Measurements from ENCODE around the gene ARF1.

Gene ARF1

GRCh38 chr1:228145463-228146416 is 63.2 kb downstream of the ARF1 start:
- no peak for DNase-seq (ENCODE audit: low read depth)
- TF ChIP-seq POLR2A (IDR thresholded peaks at IDR 0.05; ENCODE audit: extremely low read depth, insufficient read length) (no peak), CTCF (IDR thresholded peaks at IDR 0.05; ENCODE audit: low read depth, low read length) (no peak), MYC (IDR thresholded peaks at IDR 0.05; ENCODE audit: low read depth, low read length) (no peak), MAX (IDR thresholded peaks at IDR 0.05; ENCODE audit: low read depth, low read length) (no peak)
- no peak overlapping the region for H3K4me3 ChIP-seq (ENCODE audit: low read depth, low read length)

DNA sequence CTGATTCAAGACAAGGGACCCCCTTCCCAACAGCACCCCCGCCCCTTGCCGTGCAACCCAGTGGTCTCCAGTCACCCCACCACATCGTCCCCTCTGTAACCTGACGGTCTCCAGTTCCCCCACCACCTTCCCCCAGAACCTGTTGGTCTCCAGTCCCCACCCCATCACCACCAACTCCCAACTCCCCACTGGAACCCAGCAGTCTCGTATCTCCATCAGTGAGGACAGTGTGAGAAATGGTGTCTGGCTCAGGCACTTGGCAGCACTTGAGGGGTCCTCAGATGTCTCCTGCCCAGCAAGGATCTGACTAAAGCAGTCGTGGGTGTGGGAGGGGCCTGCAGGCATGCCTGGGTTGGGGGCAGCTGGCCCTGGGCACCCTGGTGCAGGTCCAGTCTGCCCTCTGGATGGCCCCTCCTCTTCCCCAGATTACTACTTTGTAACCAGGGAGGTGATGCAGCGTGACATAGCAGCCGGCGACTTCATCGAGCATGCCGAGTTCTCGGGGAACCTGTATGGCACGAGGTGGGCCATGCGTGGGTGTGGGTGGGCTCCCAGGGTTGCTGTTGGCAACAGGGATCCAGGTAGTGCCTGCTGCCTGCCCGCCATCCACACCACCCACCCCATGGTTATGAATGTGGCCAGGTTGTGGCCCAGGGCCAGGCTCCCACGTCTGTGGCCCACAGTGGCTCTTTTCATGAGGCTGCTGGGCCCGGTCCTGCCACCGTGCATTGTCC is 64.1 kb downstream of the ARF1 start:
- H3K4me3 ChIP-seq (ENCODE audit: low read depth, low read length): no peak overlapping the region
- DNase-seq (ENCODE audit: low read depth): no peak
- TF ChIP-seq POLR2A (IDR thresholded peaks at IDR 0.05; ENCODE audit: extremely low read depth, insufficient read length): no peak
- TF ChIP-seq MYC (IDR thresholded peaks at IDR 0.05; ENCODE audit: low read depth, low read length): no peak
- TF ChIP-seq MAX (IDR thresholded peaks at IDR 0.05; ENCODE audit: low read depth, low read length): no peak
- no peak for TF ChIP-seq CTCF (IDR thresholded peaks at IDR 0.05; ENCODE audit: low read depth, low read length)

DNA sequence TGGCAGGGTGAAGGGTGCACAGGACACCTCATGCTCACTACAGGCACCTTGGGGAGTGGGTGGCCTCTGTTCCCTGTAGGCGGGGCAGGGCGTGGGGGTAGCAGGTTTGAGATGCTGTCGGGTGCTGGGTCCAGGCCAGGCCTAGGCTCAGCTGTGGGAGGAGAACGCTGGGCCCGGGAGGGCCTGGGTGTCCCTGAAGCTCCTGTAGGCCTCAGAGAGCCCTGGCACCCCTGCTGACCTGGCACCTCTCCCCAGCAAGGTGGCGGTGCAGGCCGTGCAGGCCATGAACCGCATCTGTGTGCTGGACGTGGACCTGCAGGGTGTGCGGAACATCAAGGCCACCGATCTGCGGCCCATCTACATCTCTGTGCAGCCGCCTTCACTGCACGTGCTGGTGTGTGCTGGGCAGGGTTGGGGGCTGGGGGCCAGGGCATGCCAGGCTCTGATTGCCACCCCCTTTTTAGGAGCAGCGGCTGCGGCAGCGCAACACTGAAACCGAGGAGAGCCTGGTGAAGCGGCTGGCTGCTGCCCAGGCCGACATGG is 64.7 kb downstream of the ARF1 start:
- no peak for DNase-seq (ENCODE audit: low read depth)
- H3K4me3 ChIP-seq (ENCODE audit: low read depth, low read length): no peak overlapping the region
- TF ChIP-seq MAX (IDR thresholded peaks at IDR 0.05; ENCODE audit: low read depth, low read length) (no peak), POLR2A (IDR thresholded peaks at IDR 0.05; ENCODE audit: extremely low read depth, insufficient read length) (no peak), MYC (IDR thresholded peaks at IDR 0.05; ENCODE audit: low read depth, low read length) (no peak), CTCF (IDR thresholded peaks at IDR 0.05; ENCODE audit: low read depth, low read length) (no peak)

GRCh38 chr1:228147768-228148167 is 65.3 kb downstream of the ARF1 start:
- no peak for TF ChIP-seq POLR2A (IDR thresholded peaks at IDR 0.05; ENCODE audit: extremely low read depth, insufficient read length)
- TF ChIP-seq MYC (IDR thresholded peaks at IDR 0.05; ENCODE audit: low read depth, low read length): no peak
- no peak for TF ChIP-seq CTCF (IDR thresholded peaks at IDR 0.05; ENCODE audit: low read depth, low read length)
- no peak for TF ChIP-seq MAX (IDR thresholded peaks at IDR 0.05; ENCODE audit: low read depth, low read length)
- DNase-seq (ENCODE audit: low read depth): no peak
- H3K4me3 ChIP-seq (ENCODE audit: low read depth, low read length): no peak overlapping the region

GRCh38 chr1:228148196-228148861 is 65.8 kb downstream of the ARF1 start:
- no peak for DNase-seq (ENCODE audit: low read depth)
- no peak for TF ChIP-seq MYC (IDR thresholded peaks at IDR 0.05; ENCODE audit: low read depth, low read length)
- no peak for TF ChIP-seq POLR2A (IDR thresholded peaks at IDR 0.05; ENCODE audit: extremely low read depth, insufficient read length)
- no peak for TF ChIP-seq MAX (IDR thresholded peaks at IDR 0.05; ENCODE audit: low read depth, low read length)
- no peak for TF ChIP-seq CTCF (IDR thresholded peaks at IDR 0.05; ENCODE audit: low read depth, low read length)
- H3K4me3 ChIP-seq (ENCODE audit: low read depth, low read length): no peak overlapping the region

Measured in NB4 (cell line).